GM20431 (cell line): ENCODE results near the gene C19orf67.

ENCODE experiments used
- in situ Hi-C: fragments of 300-500 bp; cut with MseI, MboI; formaldehyde crosslinking; loops from one replicate; pipeline ENCODE4 v1.15.0; 2020; ENCODE audit warnings: low sequenced_read_pairs; ENCODE audit not compliant: unreplicated experiment

Gene C19orf67

DNA sequence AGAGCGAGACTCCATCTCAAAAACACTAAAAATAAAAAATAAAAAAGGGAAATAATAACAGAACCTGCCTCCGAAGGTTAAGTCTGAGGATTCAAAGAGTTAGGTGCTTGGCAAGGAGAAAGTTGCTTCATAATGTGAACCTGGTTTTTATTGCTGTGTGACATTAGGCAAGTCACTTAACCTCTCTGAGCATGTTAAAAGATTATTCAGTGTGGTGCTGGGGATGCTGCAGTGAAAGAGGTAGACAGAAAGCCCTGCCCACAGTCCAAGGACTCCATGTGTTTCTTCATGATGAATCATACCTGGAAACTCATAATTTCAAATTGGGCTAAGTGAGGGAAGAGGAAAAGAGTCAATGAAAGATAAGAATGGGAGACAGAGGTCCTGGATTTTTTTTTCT lies 51.6 kb downstream of the C19orf67 start:
- in situ Hi-C loops, result no loop called here

DNA sequence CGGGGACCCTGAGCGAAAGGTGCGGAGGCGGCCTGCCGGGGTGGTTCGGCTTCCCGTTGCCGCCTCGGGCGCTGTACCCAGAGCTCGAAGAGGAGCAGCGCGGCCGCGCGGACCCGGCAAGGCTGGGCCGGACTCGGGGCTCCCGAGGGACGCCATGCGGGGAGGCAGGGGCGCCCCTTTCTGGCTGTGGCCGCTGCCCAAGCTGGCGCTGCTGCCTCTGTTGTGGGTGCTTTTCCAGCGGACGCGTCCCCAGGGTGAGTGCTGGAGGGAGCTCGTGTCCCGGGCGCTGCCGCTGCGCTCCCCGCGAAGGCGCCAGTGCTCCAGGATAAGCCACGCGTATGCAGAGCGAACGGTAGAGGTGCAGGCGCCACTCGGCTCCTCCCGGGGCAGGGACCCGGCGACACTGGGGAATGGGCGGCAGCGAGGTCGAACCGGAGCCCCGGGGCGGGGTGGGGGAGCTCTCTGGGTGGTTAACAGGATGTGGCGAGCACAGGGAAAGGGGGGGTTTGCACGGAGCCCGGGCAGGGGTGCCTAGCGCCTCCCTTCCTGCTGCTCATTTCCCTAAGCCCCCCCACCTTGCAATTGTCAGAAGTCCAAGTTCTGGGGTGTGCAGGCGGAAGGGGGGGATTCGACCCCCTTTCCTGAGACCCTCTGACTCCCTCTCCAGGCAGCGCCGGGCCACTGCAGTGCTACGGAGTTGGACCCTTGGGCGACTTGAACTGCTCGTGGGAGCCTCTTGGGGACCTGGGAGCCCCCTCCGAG lies 53.7 kb downstream of the C19orf67 start, which contains the start of gene IL27RA:
IL27RA (plus strand) TSS at position 44 of the 762 bp plus-strand sequence; CDS start at position 155, 111 bp downstream.
- in situ Hi-C loops, result no loop called here
